Right ventricle myocardium inferior (tissue), 1 donor: Measurements from ENCODE around the gene C17orf107. TPM values are rescaled to one million over a fixed set of nuclear protein-coding genes. Genes with fewer than 3 reads are reported as not detected.

Experiments
- total RNA-seq: library from RNA; stranded (reverse); fragmentation: NEBNext Ultra II Directional; extraction: Animal tissue kit (Norgen Biotek cat#: 25700); gene quantifications from one replicate; pipeline ENCODE4 v1.2.1, GENCODE V29; 2021
- donor health status: DM: no; HTN: yes; CAD: no; lungs with severe emphysema.

C17orf107 gene
- total RNA-seq, 1 donor from 2014 or later, result 0.78 TPM

Other genes starting within 250 kb of the C17orf107 start
- gene PELP1, start 195.4 kb upstream of the C17orf107 start, total RNA-seq, result 34.4 TPM
- 28.3 TPM for gene ARRB2, start 188.9 kb upstream of the C17orf107 start, total RNA-seq
- gene MED11, start 168.1 kb upstream of the C17orf107 start, total RNA-seq, result 17.2 TPM
- gene ZMYND15, start 159.7 kb upstream of the C17orf107 start, total RNA-seq, result 0.11 TPM
- 3.9 TPM for gene CXCL16, start 159.6 kb upstream of the C17orf107 start, total RNA-seq
- gene TM4SF5, start 127.7 kb upstream of the C17orf107 start, total RNA-seq, result not detected
- gene VMO1, start 113.2 kb upstream of the C17orf107 start, total RNA-seq, result 0.70 TPM
- not detected for gene GLTPD2, start 110.6 kb upstream of the C17orf107 start, total RNA-seq
- 225 TPM for gene PSMB6, start 103.4 kb upstream of the C17orf107 start, total RNA-seq
- 12.6 TPM for gene PLD2, start 92.4 kb upstream of the C17orf107 start, total RNA-seq
- gene MINK1, start 66.2 kb upstream of the C17orf107 start, total RNA-seq, result 50.7 TPM
- gene CHRNE, start 3.6 kb downstream of the C17orf107 start, total RNA-seq, result 0.41 TPM
- not detected for gene GP1BA, start 32.7 kb downstream of the C17orf107 start, total RNA-seq
- gene SLC25A11, start 40.5 kb downstream of the C17orf107 start, total RNA-seq, result 199 TPM
- gene RNF167, start 40.7 kb downstream of the C17orf107 start, total RNA-seq, result 91.8 TPM
- gene PFN1, start 49.0 kb downstream of the C17orf107 start, total RNA-seq, result 218 TPM
- gene ENO3, start 51.6 kb downstream of the C17orf107 start, total RNA-seq, result 549 TPM
- gene SPAG7, start 68.3 kb downstream of the C17orf107 start, total RNA-seq, result 166 TPM
- gene CAMTA2, start 88.1 kb downstream of the C17orf107 start, total RNA-seq, result 37.1 TPM
- 2.4 TPM for gene INCA1, start 98.0 kb downstream of the C17orf107 start, total RNA-seq
- 708 TPM for gene KIF1C, start 98.4 kb downstream of the C17orf107 start, total RNA-seq
- not detected for gene SLC52A1, start 135.9 kb downstream of the C17orf107 start, total RNA-seq
- 9.6 TPM for gene ZFP3, start 178.9 kb downstream of the C17orf107 start, total RNA-seq
- 4.9 TPM for gene ZNF232, start 212.3 kb downstream of the C17orf107 start, total RNA-seq
- 0.08 TPM for gene USP6, start 216.5 kb downstream of the C17orf107 start, total RNA-seq